IMR-90 (cell line): ENCODE data around the gene CLDN22. TPM values are rescaled to one million over a fixed set of nuclear protein-coding genes. Genes with fewer than 3 reads are reported as not detected.

ENCODE experiments used
- ATAC-seq: fragments of 200-7000 bp; cut with Tn5 transposase; 2 replicates; pipeline ENCODE4 v1.9.1; 2020; ENCODE audit warnings: low read depth, mild to moderate bottlenecking, moderate library complexity
- BruUV-seq: library from RNA; stranded (reverse); fragments of 400-500 nt; replicated peaks from 2 replicates; lab custom pipeline; 2021; lab: Mats Ljungman, UMichigan
- CTCF ChIA-PET: fragments of 300-600 bp; formaldehyde crosslinking; extraction: SDS; loops from one replicate; lab custom pipeline; 2021; ENCODE audit warnings: antibody characterized with exemption; lab: Yijun Ruan, JAX
- POLR2A ChIA-PET: fragments of 300-600 bp; sonication (Branson Sonifier 250); formaldehyde crosslinking; loops from one replicate; lab custom pipeline; 2022; ENCODE audit warnings: antibody characterized with exemption; ENCODE audit not compliant: unreplicated experiment; lab: Charles Lee
- DNase-seq: peaks from one replicate; pipeline ENCODE4 v3.0.0; 2013
- H2AFZ ChIP-seq: replicated peaks from 2 replicates; pipeline ENCODE3; 2013; ENCODE audit warnings: low read length, mild to moderate bottlenecking; ENCODE audit not compliant: poor library complexity
- H2AK5ac ChIP-seq: 2 replicates; pipeline ENCODE4 v1.6.1; 2013; ENCODE audit warnings: low read depth, low read length, inconsistent platforms
- H2AK9ac ChIP-seq: replicated peaks from 2 replicates; pipeline ENCODE3; 2013; ENCODE audit warnings: mild to moderate bottlenecking, low read depth, low read length, moderate library complexity; ENCODE audit not compliant: poor library complexity
- H2BK120ac ChIP-seq: 2 replicates; pipeline ENCODE4 v1.6.1; 2013; ENCODE audit warnings: low read depth, low read length, inconsistent platforms
- H2BK15ac ChIP-seq: 3 replicates; pipeline ENCODE4 v1.6.1; 2013; ENCODE audit warnings: low read depth, low read length, inconsistent platforms
- H2BK20ac ChIP-seq: 2 replicates; pipeline ENCODE4 v1.6.1; 2013; ENCODE audit warnings: low read depth, mild to moderate bottlenecking, inconsistent platforms, low read length, moderate library complexity
- H2BK5ac ChIP-seq: 2 replicates; pipeline ENCODE4 v1.6.1; 2013; ENCODE audit warnings: mild to moderate bottlenecking, low read depth, low read length, inconsistent platforms; ENCODE audit not compliant: poor library complexity, severe bottlenecking
- H3K14ac ChIP-seq: replicated peaks from 2 replicates; pipeline ENCODE4 v1.6.1; 2013; ENCODE audit warnings: low read depth, low read length, inconsistent platforms
- H3K18ac ChIP-seq: 2 replicates; pipeline ENCODE4 v1.6.1; 2013; ENCODE audit warnings: low read depth, low read length, control low read depth
- H3K23ac ChIP-seq: 2 replicates; pipeline ENCODE4 v1.6.1; 2013; ENCODE audit warnings: low read depth, low read length, inconsistent platforms
- H3K27ac ChIP-seq: 2 replicates; pipeline ENCODE4 v1.5.1; 2013; ENCODE audit warnings: mild to moderate bottlenecking, control low read depth, low read length; ENCODE audit not compliant: insufficient read depth
- H3K27me3 ChIP-seq: 2 replicates; pipeline ENCODE4 v1.6.1; 2013; ENCODE audit warnings: low read length; ENCODE audit not compliant: control insufficient read depth, insufficient read depth
- H3K36me3 ChIP-seq: 2 replicates; pipeline ENCODE4 v1.6.1; 2013; ENCODE audit warnings: low read length, mixed read lengths; ENCODE audit not compliant: control insufficient read depth, insufficient read depth
- H3K4ac ChIP-seq: 2 replicates; pipeline ENCODE4 v1.6.1; 2013; ENCODE audit warnings: low read depth, low read length, inconsistent platforms
- H3K4me1 ChIP-seq: 2 replicates; pipeline ENCODE4 v1.6.1; 2013; ENCODE audit warnings: low read length, mixed read lengths; ENCODE audit not compliant: control insufficient read depth, insufficient read depth
- H3K4me2 ChIP-seq: 2 replicates; pipeline ENCODE4 v1.6.1; 2013; ENCODE audit warnings: low read depth, mild to moderate bottlenecking, control low read depth, low read length, moderate library complexity
- H3K4me3 ChIP-seq: 2 replicates; pipeline ENCODE4 v1.5.1; 2013; ENCODE audit warnings: low read depth, mild to moderate bottlenecking, control low read depth, low read length, moderate library complexity; ENCODE audit not compliant: insufficient read depth
- H3K56ac ChIP-seq: 2 replicates; pipeline ENCODE4 v1.6.1; 2013; ENCODE audit warnings: low read length, inconsistent platforms; ENCODE audit not compliant: insufficient read depth; ENCODE audit errors: extremely low read depth
- H3K79me1 ChIP-seq, 2 experiments: 2 replicates each; pipeline ENCODE4 v1.6.1; 2013; ENCODE audit warnings: low read length in 2 of 2, inconsistent platforms in 1 of 2, low read depth in 1 of 2
- H3K9ac ChIP-seq: 2 replicates; pipeline ENCODE4 v1.6.1; 2013; ENCODE audit warnings: low read depth, low read length, control low read depth
- H3K9me1 ChIP-seq: 2 replicates; pipeline ENCODE4 v1.6.1; 2013; ENCODE audit warnings: low read length, inconsistent platforms; ENCODE audit not compliant: insufficient read depth
- H3K9me3 ChIP-seq: 2 replicates; pipeline ENCODE4 v1.6.1; 2013; ENCODE audit warnings: low read length; ENCODE audit not compliant: control insufficient read depth, insufficient read depth
- H4K20me1 ChIP-seq: 2 replicates; pipeline ENCODE4 v1.6.1; 2013; ENCODE audit warnings: low read length, inconsistent platforms; ENCODE audit not compliant: insufficient read depth
- H4K5ac ChIP-seq: 2 replicates; pipeline ENCODE4 v1.6.1; 2013; ENCODE audit warnings: mild to moderate bottlenecking, low read depth, low read length, control low read depth
- H4K8ac ChIP-seq, 2 experiments: 2 replicates each; pipeline ENCODE4 v1.6.1; 2013; ENCODE audit warnings: low read depth in 2 of 2, low read length in 2 of 2, control low read depth in 1 of 2, inconsistent platforms in 1 of 2
- H4K91ac ChIP-seq: 2 replicates; pipeline ENCODE4 v1.6.1; 2013; ENCODE audit warnings: low read depth, low read length, inconsistent platforms; ENCODE audit not compliant: insufficient read depth
- BHLHE40 ChIP-seq: fragments of 150-350 bp; IDR thresholded peaks from 2 replicates; pipeline ENCODE4 v1.6.1; 2016; ENCODE audit warnings: mild to moderate bottlenecking, low read depth, low read length
- CEBPB ChIP-seq: IDR thresholded peaks from 2 replicates; pipeline ENCODE4 v1.6.1; 2012; ENCODE audit warnings: low read depth, low read length, improper control_type of control experiment
- CHD1 ChIP-seq: IDR thresholded peaks from 2 replicates; pipeline ENCODE4 v1.6.1; 2012; ENCODE audit warnings: low read depth, low read length, improper control_type of control experiment
- FOS ChIP-seq: fragments of 150-350 bp; IDR thresholded peaks from 2 replicates; pipeline ENCODE4 v1.6.1; 2016; ENCODE audit warnings: low read depth, low read length
- MAFK ChIP-seq: IDR thresholded peaks from 2 replicates; pipeline ENCODE4 v1.6.1; 2012; ENCODE audit warnings: low read depth, low read length, improper control_type of control experiment
- MAZ ChIP-seq: IDR thresholded peaks from 2 replicates; pipeline ENCODE4 v1.6.1; 2012; ENCODE audit warnings: low read depth, mild to moderate bottlenecking, low read length, improper control_type of control experiment, moderate library complexity, borderline replicate concordance
- MXI1 ChIP-seq: IDR thresholded peaks from 2 replicates; pipeline ENCODE4 v1.6.1; 2012; ENCODE audit warnings: low read depth, mild to moderate bottlenecking, low read length, moderate library complexity, borderline replicate concordance
- NFE2L2 ChIP-seq: fragments of 150-350 bp; IDR thresholded peaks from 2 replicates; pipeline ENCODE4 v1.6.1; 2016; ENCODE audit warnings: low read depth, mild to moderate bottlenecking, low read length
- POLR2A ChIP-seq: IDR thresholded peaks from 2 replicates; pipeline ENCODE4 v1.6.1; 2012; ENCODE audit warnings: mild to moderate bottlenecking, low read depth, low read length
- RAD21 ChIP-seq: IDR thresholded peaks from 2 replicates; pipeline ENCODE4 v1.6.1; 2012; ENCODE audit warnings: low read length, improper control_type of control experiment
- RCOR1 ChIP-seq: IDR thresholded peaks from 2 replicates; pipeline ENCODE4 v1.6.1; 2012; ENCODE audit warnings: mild to moderate bottlenecking, low read length, improper control_type of control experiment; ENCODE audit not compliant: insufficient replicate concordance
- RFX5 ChIP-seq: IDR thresholded peaks from 2 replicates; pipeline ENCODE4 v1.8.0; 2012; ENCODE audit warnings: low read depth, mild to moderate bottlenecking, low read length, moderate library complexity
- SMC3 ChIP-seq: fragments of 150-350 bp; IDR thresholded peaks from 2 replicates; pipeline ENCODE4 v1.6.1; 2016; ENCODE audit warnings: low read depth, mild to moderate bottlenecking, antibody characterized with exemption, low read length, moderate library complexity
- WGBS, 2 experiments: methylation state at CpG; one replicate each; pipeline versions ENCODE4 v1.1.5 to v1.1.7; 2013; ENCODE audit warnings: missing lambda C conversion rate in 2 of 2; ENCODE audit not compliant: insufficient read length in 1 of 2; ENCODE audit errors: extremely low coverage in 2 of 2; 5-methylcytosine and 5-hydroxymethylcytosine counted together
- dilution Hi-C: fragments of 300-500 bp; cut with HindIII; formaldehyde crosslinking; loops from one replicate; pipeline ENCODE4 v1.14.3; 2018; ENCODE audit warnings: low sequenced_read_pairs; ENCODE audit not compliant: unreplicated experiment
- in situ Hi-C: fragments of 300-500 bp; cut with MboI; formaldehyde crosslinking; loops from 3 replicates; pipeline ENCODE4 v1.14.3; 2019; ENCODE audit warnings: low sequenced_read_pairs, inconsistent platforms, mixed read lengths
- intact Hi-C: fragments of 100-400 bp; cut with micrococcal nuclease; formaldehyde crosslinking; loops from 2 replicates; pipeline ENCODE4 v1.10.0; 2022
- polyA plus RNA-seq, 3 experiments: library from polyadenylated mRNA; depleted of rRNA; stranded (reverse); fragments of >200 nt; gene quantifications; 2 replicates each; pipeline ENCODE4 v1.2.3, GENCODE V29; 2012; ENCODE audit warnings: low replicate concordance in 1 of 3
- total RNA-seq: library from RNA; depleted of rRNA; stranded (reverse); fragments of >200 nt; gene quantifications from 2 replicates; pipeline ENCODE4 v1.2.3, GENCODE V29; 2012
- TF ChIP-seq, protein P1 (sequence below): conservative IDR thresholded peaks from 2 replicates; pipeline ENCODE4 v1.5.1; 2012; ENCODE audit warnings: mild to moderate bottlenecking, low read depth, low read length, improper control_type of control experiment
- TF ChIP-seq, protein P2 (sequence below): fragments of 150-350 bp; IDR thresholded peaks from 2 replicates; pipeline ENCODE4 v1.6.1; 2017; ENCODE audit warnings: mild to moderate bottlenecking, antibody characterized with exemption, low read length, low read depth
- TF ChIP-seq, protein P3 (sequence below): fragments of 150-350 bp; IDR thresholded peaks from 2 replicates; pipeline ENCODE4 v1.6.1; 2016; ENCODE audit warnings: low read depth, mild to moderate bottlenecking, low read length, moderate library complexity, borderline replicate concordance

CLDN22 gene
- total and polyA plus RNA-seq, 2 of the 4 experiments (the other 2 are of a cell fraction): not detected

DNA sequence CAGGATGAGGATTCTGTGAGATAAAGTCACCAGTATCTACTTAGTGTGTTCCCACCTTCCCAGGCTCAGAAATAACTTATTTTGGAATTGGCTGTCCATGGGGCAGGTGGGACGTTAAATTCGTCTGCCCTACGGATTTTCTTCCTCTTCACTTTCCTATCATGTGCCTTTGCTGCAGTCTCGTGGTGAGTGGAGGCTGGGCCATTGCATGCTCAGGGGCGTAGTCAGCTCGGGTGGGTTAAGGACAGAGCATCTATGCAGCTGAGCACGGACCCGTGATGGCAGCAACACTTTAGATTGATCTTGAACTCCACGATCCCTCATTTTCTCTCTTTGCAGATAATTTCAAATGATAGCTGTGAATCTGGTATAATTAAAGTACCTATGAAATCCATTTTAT is 51.5 kb downstream of the CLDN22 start:
- no CpG with 5 or more reads among the region's 9 CpGs for WGBS, 2 experiments
- Histone ChIP-seq H3K56ac (no peak overlapping the region), H2BK15ac (no peak overlapping the region), H4K91ac (no peak overlapping the region), H3K4ac (no peak overlapping the region), H3K79me1 (peaks cover 0 to 13% of the 10 kb centered on the region in 2 experiments; a peak in 2 of 4 replicates), H2BK20ac (no peak overlapping the region), H3K9ac (no peak overlapping the region), H3K9me1 (peaks cover 9% of the 10 kb centered on the region), H4K20me1 (no peaks in the 10 kb centered on the region), H2BK120ac (no peak overlapping the region), H3K4me1 (peaks cover 13% of the 10 kb centered on the region), H3K4me3 (no peak overlapping the region), H3K36me3 (peaks cover 28% of the 10 kb centered on the region), H4K5ac (no peak overlapping the region), H2BK5ac (no peak overlapping the region), H3K4me2 (no peak overlapping the region), H2AFZ (no peak overlapping the region), H2AK9ac (no peak overlapping the region), H3K23ac (no peak overlapping the region), H4K8ac (no peak overlapping the region), H3K14ac (no peak overlapping the region), H3K27me3 (no peaks in the 10 kb centered on the region), H3K18ac (no peak overlapping the region), H2AK5ac (no peak overlapping the region), H3K9me3 (no peaks in the 10 kb centered on the region), H3K27ac (no peak overlapping the region)
- dilution Hi-C loops: loop anchor here (25.0 kb wide), 1 partner anchor 356 kb away; the partner anchor contains the start of gene DCTD
- BruUV-seq: no TSS peak
- intact Hi-C loops: loop anchor here (10.0 kb wide), 1 partner anchor 784 kb away; no protein-coding TSS in a partner anchor
- POLR2A ChIA-PET: no interaction called here
- ATAC-seq (no peak), DNase-seq (no peak)
- in situ Hi-C loops: loop anchor here (25.0 kb wide), 1 partner anchor 806 kb away; no protein-coding TSS in a partner anchor
- TF ChIP-seq MAZ: no peak
- no peak for TF ChIP-seq RCOR1
- TF ChIP-seq CEBPB: no peak
- no peak for TF ChIP-seq POLR2A
- no peak for TF ChIP-seq CHD1
- TF ChIP-seq, protein P1, sequence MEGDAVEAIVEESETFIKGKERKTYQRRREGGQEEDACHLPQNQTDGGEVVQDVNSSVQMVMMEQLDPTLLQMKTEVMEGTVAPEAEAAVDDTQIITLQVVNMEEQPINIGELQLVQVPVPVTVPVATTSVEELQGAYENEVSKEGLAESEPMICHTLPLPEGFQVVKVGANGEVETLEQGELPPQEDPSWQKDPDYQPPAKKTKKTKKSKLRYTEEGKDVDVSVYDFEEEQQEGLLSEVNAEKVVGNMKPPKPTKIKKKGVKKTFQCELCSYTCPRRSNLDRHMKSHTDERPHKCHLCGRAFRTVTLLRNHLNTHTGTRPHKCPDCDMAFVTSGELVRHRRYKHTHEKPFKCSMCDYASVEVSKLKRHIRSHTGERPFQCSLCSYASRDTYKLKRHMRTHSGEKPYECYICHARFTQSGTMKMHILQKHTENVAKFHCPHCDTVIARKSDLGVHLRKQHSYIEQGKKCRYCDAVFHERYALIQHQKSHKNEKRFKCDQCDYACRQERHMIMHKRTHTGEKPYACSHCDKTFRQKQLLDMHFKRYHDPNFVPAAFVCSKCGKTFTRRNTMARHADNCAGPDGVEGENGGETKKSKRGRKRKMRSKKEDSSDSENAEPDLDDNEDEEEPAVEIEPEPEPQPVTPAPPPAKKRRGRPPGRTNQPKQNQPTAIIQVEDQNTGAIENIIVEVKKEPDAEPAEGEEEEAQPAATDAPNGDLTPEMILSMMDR: no peak
- TF ChIP-seq RFX5: no peak
- TF ChIP-seq BHLHE40: no peak
- no peak for TF ChIP-seq SMC3
- TF ChIP-seq, protein P2, sequence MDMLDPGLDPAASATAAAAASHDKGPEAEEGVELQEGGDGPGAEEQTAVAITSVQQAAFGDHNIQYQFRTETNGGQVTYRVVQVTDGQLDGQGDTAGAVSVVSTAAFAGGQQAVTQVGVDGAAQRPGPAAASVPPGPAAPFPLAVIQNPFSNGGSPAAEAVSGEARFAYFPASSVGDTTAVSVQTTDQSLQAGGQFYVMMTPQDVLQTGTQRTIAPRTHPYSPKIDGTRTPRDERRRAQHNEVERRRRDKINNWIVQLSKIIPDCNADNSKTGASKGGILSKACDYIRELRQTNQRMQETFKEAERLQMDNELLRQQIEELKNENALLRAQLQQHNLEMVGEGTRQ: no peak
- TF ChIP-seq MAFK: no peak
- no peak for TF ChIP-seq NFE2L2
- TF ChIP-seq MXI1: no peak
- no peak for TF ChIP-seq RAD21
- TF ChIP-seq, protein P3, sequence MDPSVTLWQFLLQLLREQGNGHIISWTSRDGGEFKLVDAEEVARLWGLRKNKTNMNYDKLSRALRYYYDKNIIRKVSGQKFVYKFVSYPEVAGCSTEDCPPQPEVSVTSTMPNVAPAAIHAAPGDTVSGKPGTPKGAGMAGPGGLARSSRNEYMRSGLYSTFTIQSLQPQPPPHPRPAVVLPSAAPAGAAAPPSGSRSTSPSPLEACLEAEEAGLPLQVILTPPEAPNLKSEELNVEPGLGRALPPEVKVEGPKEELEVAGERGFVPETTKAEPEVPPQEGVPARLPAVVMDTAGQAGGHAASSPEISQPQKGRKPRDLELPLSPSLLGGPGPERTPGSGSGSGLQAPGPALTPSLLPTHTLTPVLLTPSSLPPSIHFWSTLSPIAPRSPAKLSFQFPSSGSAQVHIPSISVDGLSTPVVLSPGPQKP: no peak
- TF ChIP-seq FOS: no peak
- CTCF ChIA-PET: no interaction called here
